GM19238 (cell line): Measurements from ENCODE around the gene MXD3.
A peak's percentile ranks its signal among the peaks of the same experiment; 100 is the strongest.

ENCODE experiments used
- DNase-seq: peaks from one replicate; pipeline ENCODE4 v3.0.0; 2011; ENCODE audit warnings: low spot score; ENCODE audit not compliant: insufficient read length

Gene MXD3

GRCh38 chr5:177304392-177305119 lies 7.1 kb downstream of the MXD3 start:
- no peak for DNase-seq

GRCh38 chr5:177303925-177304391 lies 7.7 kb downstream of the MXD3 start:
- no peak for DNase-seq

GRCh38 chr5:177303121-177303924 lies 8.4 kb downstream of the MXD3 start, which contains the start of the genes PRELID1 and RAB24:
TSS of gene PRELID1 (plus strand) at chr5:177303799. CDS start at chr5:177303986, 187 bp downstream.
TSS of gene RAB24 (minus strand) at chr5:177303719. CDS start at chr5:177303288, 431 bp downstream.
- peak; percentile 89 for DNase-seq

- no peak for DNase-seq
Measured at GRCh38 chr5:177302354-177303110, 9.2 kb downstream of the MXD3 start.

- no peak for DNase-seq
Measured at GRCh38 chr5:177301503-177302165, 10.1 kb downstream of the MXD3 start.

GRCh38 chr5:177300951-177301350 lies 10.7 kb downstream of the MXD3 start:
- no peak for DNase-seq

- no peak for DNase-seq
Measured at GRCh38 chr5:177300236-177300880, 11.3 kb downstream of the MXD3 start.

- no peak for DNase-seq
Measured at GRCh38 chr5:177299697-177300096, 12.0 kb downstream of the MXD3 start.

- DNase-seq = no peak
Measured at GRCh38 chr5:177297922-177298321, 13.8 kb downstream of the MXD3 start.

- DNase-seq = no peak
Measured at GRCh38 chr5:177296581-177296980, 15.1 kb downstream of the MXD3 start.

- DNase-seq = no peak
Measured at GRCh38 chr5:177295924-177296323, 15.8 kb downstream of the MXD3 start.

GRCh38 chr5:177294632-177295031 lies 17.1 kb downstream of the MXD3 start:
- DNase-seq = no peak

GRCh38 chr5:177293819-177294581 lies 17.7 kb downstream of the MXD3 start:
- no peak for DNase-seq

GRCh38 chr5:177291735-177292134 lies 20.0 kb downstream of the MXD3 start:
- no peak for DNase-seq

- no peak for DNase-seq
Measured at GRCh38 chr5:177290816-177291596, 20.7 kb downstream of the MXD3 start.

GRCh38 chr5:177288191-177288590 lies 23.5 kb downstream of the MXD3 start:
- DNase-seq = no peak

GRCh38 chr5:177276886-177277285 lies 34.8 kb downstream of the MXD3 start:
- no peak for DNase-seq

- DNase-seq = no peak
Measured at GRCh38 chr5:177275883-177276282, 35.8 kb downstream of the MXD3 start.

GRCh38 chr5:177271113-177271512 lies 40.6 kb downstream of the MXD3 start:
- DNase-seq = no peak
